ENCODE results near the gene GMPPB.
A peak's percentile ranks its signal among the peaks of the same experiment; 100 is the strongest.

GMPPB gene

GRCh38 chr3:49729966-49730609, 6.3 kb upstream of the GMPPB start:
- DNase-seq (ENCODE audit: low spot score), result no peak

DNA sequence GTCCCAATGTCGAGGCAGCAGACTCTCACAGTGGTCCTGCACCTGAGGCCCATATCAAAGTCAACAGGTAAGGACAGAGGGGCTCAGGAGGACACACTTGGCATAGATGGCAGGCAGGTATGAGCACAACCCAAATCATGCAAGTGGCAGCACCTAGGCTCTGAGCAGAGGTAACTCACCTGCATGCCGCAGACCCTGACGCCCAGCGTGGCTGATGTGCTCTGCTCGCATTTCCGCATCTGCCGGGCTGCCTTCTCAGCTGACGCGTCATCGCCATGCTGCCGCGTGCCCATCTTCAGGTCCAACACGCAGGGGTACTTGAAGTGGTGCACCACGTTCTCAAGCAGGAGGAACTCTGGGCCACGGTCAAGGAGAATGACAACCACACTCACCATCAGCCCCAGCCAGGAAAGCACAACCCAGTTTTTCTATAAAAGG, 4.2 kb upstream of the GMPPB start:
- DNase-seq (ENCODE audit: low spot score), result no peak

GRCh38 chr3:49727154-49727923, 3.6 kb upstream of the GMPPB start:
- no peak for DNase-seq (ENCODE audit: low spot score)

DNA sequence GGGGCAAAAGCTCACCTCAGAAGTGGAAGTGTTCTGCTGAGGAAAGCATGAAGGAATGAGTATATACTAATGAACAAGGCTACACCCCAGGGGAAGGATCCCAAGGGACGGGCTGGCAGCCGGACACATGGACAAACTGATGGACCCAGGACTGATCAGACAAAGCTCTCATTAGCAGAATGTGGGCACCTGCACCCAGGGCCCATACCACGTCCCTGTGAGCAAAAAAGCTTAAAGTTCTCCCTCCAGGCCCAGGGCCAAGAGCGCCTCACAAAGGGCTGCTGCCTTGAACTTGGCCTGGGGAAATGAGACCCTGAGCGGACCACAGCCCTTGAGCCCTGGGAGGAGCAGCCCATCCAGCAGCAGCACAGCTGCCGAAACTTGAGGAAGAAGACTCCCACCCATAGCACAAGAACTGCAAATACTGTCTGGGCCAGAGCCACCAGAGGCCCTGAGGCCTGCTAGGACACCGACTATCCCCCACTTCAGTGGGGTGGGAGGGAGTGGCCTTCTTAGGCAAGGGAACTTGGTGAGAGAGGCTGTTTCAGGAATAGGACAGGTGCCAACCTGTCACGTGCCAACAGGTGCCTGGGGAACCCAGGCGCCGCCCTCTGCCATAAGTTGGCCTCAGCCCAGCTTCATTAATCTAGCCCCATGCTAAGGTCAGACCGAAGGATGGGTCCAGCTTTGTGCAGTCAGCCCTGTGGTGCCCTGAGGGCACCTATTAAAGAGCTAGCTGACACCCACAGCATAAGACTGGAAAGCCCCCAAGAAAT, 2.3 kb upstream of the GMPPB start:
- no peak for DNase-seq (ENCODE audit: low spot score)

GRCh38 chr3:49724586-49724985, 835 bp upstream of the GMPPB start:
- no peak for DNase-seq (ENCODE audit: low spot score)

DNA sequence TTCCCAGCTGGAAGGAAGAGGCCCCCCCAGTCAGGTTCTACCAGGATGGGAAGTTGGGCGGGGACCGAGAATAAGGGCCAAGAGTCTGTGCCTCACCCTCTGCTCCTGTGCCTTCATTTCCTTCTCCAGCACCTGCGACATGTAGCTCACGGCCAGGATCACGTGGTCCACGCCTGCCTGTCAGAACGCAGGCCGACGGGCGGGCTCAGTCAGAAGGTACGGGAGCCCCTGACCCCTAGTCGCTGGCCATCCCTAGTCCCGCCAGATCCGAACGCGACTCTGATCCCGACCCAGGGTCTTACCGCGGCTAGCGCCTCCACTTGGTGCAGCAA, 489 bp downstream of the GMPPB start:
- peak; percentile 41 for DNase-seq (ENCODE audit: low spot score)

DNA sequence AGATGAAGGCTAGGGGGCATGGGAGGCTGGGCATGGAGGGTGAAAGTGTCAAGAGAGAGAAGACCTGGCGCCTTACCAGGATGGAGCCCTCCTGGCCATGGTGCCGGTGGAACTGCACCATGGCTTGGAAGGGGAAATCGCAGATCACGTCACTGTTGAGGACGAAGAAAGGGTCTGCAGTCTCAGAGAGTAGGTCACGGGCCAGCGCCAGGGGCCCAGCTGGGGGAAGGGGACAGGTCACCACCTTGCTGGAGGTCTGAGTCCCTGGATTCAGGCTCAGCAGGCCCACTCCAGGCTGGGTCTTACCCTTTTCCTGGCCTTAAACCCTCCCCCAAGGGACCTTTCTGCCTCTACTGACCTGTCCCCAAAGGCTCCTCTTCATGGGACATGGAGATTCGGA, 855 bp downstream of the GMPPB start:
- no peak for DNase-seq (ENCODE audit: low spot score)

DNA sequence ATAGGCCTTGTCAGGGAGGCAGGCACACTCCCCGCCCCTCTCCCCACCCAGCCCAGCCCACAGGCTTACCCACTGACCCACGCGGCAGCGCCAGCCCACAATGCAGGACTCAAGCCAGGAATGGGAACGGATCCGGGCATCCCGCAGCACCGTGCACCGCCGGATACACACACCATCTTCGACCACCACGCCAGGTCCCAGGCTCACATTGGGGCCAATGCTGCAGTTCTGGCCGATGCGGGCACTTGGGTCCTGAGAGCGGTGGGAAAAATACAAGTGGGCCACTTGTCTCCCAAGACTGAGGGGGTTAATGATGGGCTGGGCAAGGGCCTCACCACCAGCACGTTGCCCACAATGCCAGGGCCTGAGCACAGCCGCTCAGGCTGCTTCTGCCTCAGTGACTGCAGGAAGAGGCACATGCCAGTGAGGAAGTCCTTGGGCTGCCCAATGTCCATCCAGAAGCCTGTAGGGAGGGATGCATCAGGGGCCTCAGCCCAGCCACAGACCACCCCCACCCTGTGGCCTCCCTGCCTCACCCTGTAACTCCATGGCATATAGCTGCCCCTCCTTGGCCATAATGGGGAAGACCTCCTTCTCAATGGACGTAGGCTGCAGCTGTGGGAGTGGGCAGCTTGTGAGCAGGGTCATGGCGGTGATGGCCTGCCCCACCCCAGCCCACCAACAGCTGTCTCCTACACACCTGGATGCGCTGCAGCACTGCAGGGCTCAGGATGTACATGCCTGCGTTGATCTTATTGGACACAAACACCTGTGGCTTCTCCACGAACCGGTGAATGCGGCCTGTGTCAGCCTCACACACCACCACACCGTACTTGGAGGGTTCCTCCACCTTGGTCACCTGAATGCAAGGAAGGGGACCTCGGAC, 1.6 kb downstream of the GMPPB start:
- DNase-seq (ENCODE audit: low spot score), result no peak

DNA sequence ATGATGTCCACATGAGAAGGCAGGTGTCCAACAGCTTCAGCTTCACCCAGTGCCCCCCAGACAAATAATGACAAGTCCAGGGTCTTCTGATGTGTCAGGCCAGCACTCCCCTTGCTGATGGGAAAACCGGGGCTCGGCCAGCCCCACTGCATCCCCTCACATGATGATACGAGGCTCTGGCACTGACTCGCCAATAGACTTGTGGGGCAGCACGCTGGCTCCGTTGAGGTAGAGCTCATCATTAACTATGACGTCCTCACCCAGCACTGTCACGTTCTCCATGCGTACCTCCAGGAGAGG, 2.2 kb downstream of the GMPPB start:
- DNase-seq (ENCODE audit: low spot score), result no peak

DNA sequence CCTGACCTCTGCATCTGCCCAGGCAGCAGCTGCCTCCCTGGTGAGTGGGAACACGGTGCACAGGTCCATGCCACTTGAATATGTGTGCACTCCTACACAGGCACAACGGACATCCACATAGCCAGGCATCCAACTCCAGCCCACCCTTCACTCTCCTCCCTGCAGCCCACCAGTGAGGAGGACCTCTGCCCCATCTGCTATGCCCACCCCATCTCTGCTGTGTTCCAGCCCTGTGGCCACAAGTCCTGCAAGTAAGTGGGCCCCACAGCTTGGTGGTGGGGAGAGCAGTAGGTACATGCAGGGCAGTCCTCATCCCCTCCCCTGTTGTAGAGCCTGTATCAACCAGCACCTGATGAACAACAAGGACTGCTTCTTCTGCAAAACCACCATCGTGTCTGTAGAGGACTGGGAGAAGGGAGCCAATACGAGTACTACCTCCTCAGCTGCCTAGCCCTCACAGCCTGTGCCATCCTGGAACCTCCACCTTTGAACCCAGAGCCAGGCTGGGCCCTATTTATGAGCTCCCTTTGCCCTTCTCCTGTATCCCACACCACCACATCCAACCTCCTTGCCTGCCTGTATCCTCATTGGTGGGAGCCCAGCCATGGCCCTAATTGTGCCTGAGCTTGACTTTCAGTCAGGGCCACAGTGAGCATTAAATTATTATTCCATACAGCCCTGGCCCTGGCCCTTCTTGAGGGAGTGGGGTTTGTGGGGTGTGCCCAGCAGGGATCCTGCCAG, 2.7 kb downstream of the GMPPB start:
- no peak for DNase-seq (ENCODE audit: low spot score)

- peak; percentile 92 for DNase-seq (ENCODE audit: low spot score)
These were observed 4.4 kb downstream of the GMPPB start, which contains the start of gene AMIGO3 for GRCh38 chr3:49719214-49719884. Gene AMIGO3 (minus strand): TSS chr3:49719684. CDS start chr3:49719465, 219 bp downstream.

- no peak for DNase-seq (ENCODE audit: low spot score)
These were observed 4.9 kb downstream of the GMPPB start for GRCh38 chr3:49718858-49719213.

DNA sequence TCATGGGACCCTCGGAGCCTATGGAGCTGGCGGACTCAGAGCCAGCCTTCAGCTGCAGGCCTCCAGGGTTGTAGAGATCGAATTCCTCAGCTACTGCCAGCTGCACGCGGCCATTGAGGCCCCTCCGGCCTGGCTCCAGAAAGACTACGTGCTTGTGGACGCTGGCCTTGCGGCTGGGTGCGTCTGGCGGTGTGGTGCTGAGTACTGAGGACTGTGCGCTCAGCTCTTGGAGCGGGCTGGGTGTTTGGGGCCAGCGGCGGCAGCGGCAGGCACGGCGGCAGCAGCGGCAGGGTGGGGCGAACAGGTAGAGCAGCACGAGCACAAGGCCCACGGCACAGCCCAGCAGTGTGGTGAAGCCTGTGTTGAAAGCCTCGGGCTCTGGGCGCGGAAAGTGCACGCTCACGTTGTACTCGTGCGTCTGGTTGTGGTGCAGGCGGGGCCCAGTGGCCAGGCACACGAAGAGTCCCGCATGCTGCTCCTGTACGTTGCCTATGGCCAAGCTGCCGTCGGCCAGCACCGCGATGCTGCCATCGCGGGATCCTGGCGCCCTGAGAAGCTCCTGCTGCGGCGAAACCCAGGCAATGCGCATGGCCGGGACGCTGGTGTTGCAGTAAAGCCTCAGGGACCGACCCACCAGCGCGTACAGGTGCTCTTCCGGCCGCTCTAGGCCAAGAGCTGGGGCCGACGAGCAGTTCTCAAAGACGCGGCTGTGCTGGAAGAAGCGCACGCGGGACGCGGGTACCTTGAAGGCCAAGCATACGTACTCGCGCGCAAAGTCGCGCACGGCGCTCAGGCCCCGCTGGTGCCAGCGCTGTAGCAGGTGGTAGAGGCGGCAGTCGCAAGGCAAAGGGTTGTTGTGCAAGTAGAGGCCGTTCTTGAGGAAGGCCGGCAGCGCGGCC, 5.5 kb downstream of the GMPPB start:
- DNase-seq (ENCODE audit: low spot score), result no peak

DNA sequence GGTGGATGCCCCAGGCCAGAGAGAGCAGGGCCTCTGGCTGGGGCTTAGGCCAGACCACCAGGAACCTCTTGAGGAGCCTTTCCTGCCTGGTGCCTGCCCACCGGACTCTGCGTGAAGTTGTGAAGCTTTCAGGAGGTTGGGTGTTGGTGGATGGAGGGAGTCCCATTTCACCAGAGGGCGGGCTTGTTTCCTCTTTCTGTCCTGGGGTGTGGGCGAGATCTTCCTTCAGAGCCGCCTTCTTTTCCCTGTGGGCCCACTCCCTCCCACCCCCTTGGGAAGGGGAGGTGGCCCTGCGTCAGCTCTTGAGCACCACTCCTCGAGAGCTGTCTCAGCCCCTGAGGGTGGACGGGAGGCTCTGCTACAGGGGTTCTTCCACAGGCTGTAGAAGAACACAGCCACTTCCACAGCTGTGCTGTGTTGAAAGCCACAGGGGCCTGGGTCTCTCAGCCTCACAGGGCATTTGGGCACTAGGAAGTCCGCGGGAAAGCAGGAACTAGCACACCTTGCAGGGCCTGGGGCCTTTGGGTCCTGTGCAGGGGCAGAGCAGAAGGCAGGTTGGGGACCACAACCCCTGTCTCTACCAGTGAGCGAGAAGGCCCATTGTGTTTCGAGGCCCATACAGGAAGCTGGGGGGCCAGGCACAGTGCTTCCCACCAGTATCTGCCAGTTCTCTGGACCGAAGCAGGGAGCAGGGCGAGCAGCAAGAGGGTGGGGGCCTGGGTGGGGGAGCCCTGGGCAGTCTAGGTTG, 6.4 kb downstream of the GMPPB start:
- no peak for DNase-seq (ENCODE audit: low spot score)

GRCh38 chr3:49716691-49717210, 7.0 kb downstream of the GMPPB start:
- no peak for DNase-seq (ENCODE audit: low spot score)

DNA sequence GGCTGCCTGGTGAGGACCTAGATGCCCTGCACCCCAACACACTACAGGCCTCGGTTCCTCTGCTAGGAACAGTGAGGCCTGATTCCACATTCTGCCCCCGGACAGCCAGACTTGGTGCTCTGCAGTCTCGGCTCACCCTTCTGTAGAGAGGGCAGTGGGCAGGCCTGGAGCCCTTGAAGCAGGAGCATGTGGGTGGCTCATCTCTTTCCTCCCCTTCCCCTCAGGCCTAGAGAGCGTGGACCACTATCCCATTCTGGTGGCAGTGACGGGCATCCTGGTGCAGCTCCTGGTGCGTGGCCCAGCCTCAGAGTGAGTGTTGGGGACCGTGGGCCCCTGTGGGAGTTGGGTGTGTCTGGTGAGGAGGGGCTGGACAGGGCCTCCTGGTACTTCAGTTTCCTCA, 7.6 kb downstream of the GMPPB start:
- DNase-seq (ENCODE audit: low spot score), result no peak

DNA sequence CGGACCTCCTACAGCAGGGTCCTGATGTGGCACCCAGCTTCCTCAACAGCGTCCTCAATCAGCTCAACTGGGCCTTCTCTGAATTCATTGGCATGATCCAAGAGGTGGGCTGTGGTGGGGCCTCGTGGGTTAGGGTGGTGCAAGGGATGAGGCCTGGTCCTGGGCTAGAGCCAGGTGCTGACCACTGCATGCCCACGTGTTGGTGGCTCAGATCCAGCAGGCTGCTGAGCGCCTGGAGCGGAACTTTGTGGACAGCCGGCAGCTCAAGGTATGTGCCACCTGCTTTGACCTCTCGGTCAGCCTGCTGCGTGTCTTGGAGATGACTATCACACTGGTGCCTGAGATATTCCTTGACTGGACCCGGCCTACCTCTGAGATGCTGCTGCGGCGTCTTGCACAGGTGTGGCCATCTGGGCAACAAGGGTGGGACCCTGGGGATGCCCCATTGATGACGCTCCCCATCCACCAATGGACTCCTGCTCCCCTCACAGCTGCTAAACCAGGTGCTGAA, 8.1 kb downstream of the GMPPB start:
- DNase-seq (ENCODE audit: low spot score), result no peak

- no peak for DNase-seq (ENCODE audit: low spot score)
These were observed 8.8 kb downstream of the GMPPB start for GRCh38 chr3:49714728-49715550.

Measured in putamen (tissue), 1 donor.